H9 (cell line): Measurements from ENCODE around the gene IL31RA. TPM values are rescaled to one million over a fixed set of nuclear protein-coding genes. Genes with fewer than 3 reads are reported as not detected.

Experiments used
- DNase-seq: peaks from one replicate; pipeline ENCODE4 v3.0.0-alpha.2; 2017
- H2AFZ ChIP-seq: one replicate; pipeline ENCODE4 v1.6.1; 2013; ENCODE audit warnings: mild to moderate bottlenecking, low read length, control low read depth, moderate library complexity
- H2AK5ac ChIP-seq: 2 replicates; pipeline ENCODE4 v1.6.1; 2013; ENCODE audit warnings: low read length, control low read depth, mixed read lengths; ENCODE audit not compliant: insufficient read length
- H2BK120ac ChIP-seq: one replicate; pipeline ENCODE4 v1.6.1; 2013; ENCODE audit warnings: low read depth, mild to moderate bottlenecking, low read length, control low read depth, inconsistent platforms; ENCODE audit not compliant: poor library complexity, severe bottlenecking
- H2BK12ac ChIP-seq: 2 replicates; pipeline ENCODE4 v1.6.1; 2013; ENCODE audit warnings: low read length, control low read depth, mixed read lengths, low read depth; ENCODE audit not compliant: insufficient read length
- H2BK15ac ChIP-seq: 2 replicates; pipeline ENCODE4 v1.6.1; 2013; ENCODE audit warnings: low read depth, low read length, control low read depth
- H2BK20ac ChIP-seq: one replicate; pipeline ENCODE4 v1.6.1; 2013; ENCODE audit warnings: low read depth, mild to moderate bottlenecking, low read length, control low read depth, inconsistent platforms; ENCODE audit not compliant: poor library complexity, severe bottlenecking
- H2BK5ac ChIP-seq: 2 replicates; pipeline ENCODE4 v1.6.1; 2013; ENCODE audit warnings: low read length, control low read depth, mixed read lengths; ENCODE audit not compliant: insufficient read length
- H3K14ac ChIP-seq: 2 replicates; pipeline ENCODE4 v1.6.1; 2013; ENCODE audit warnings: low read length, control low read depth; ENCODE audit not compliant: insufficient read depth
- H3K18ac ChIP-seq: 2 replicates; pipeline ENCODE4 v1.6.1; 2013; ENCODE audit warnings: low read depth, mild to moderate bottlenecking, mixed read lengths, low read length, control low read depth; ENCODE audit not compliant: insufficient read length
- H3K23ac ChIP-seq: 2 replicates; pipeline ENCODE4 v1.6.1; 2013; ENCODE audit warnings: low read length, control low read depth, mixed read lengths, low read depth; ENCODE audit not compliant: insufficient read length
- H3K23me2 ChIP-seq: 2 replicates; pipeline ENCODE4 v1.6.1; 2013; ENCODE audit warnings: low read depth, mild to moderate bottlenecking, mixed read lengths, low read length, control low read depth; ENCODE audit not compliant: insufficient read length, poor library complexity, severe bottlenecking
- H3K27ac ChIP-seq: 2 replicates; pipeline ENCODE4 v1.5.1; 2013; ENCODE audit warnings: low read length, control low read depth, mixed read lengths, low read depth; ENCODE audit not compliant: insufficient read length
- H3K27me3 ChIP-seq: 2 replicates; pipeline ENCODE4 v1.6.1; 2013; ENCODE audit warnings: low read length, control low read depth, inconsistent platforms; ENCODE audit not compliant: insufficient read depth
- H3K4ac ChIP-seq: 2 replicates; pipeline ENCODE4 v1.6.1; 2013; ENCODE audit warnings: low read depth, mild to moderate bottlenecking, control low read depth, inconsistent platforms, low read length, moderate library complexity
- H3K4me1 ChIP-seq: 2 replicates; pipeline ENCODE4 v1.6.1; 2013; ENCODE audit warnings: low read length, control low read depth, inconsistent platforms; ENCODE audit not compliant: insufficient read depth
- H3K4me2 ChIP-seq: 2 replicates; pipeline ENCODE4 v1.6.1; 2013; ENCODE audit warnings: low read length, control low read depth, mixed read lengths; ENCODE audit not compliant: insufficient read length, insufficient read depth
- H3K56ac ChIP-seq: 2 replicates; pipeline ENCODE4 v1.6.1; 2013; ENCODE audit warnings: low read depth, mild to moderate bottlenecking, mixed read lengths, low read length, control low read depth; ENCODE audit not compliant: insufficient read length
- H3K79me1 ChIP-seq: 2 replicates; pipeline ENCODE4 v1.6.1; 2013; ENCODE audit warnings: low read depth, mild to moderate bottlenecking, moderate library complexity, low read length, control low read depth, inconsistent platforms; ENCODE audit not compliant: insufficient read depth, poor library complexity, severe bottlenecking
- H3K79me2 ChIP-seq: 2 replicates; pipeline ENCODE4 v1.6.1; 2013; ENCODE audit warnings: low read length, control low read depth, inconsistent platforms; ENCODE audit not compliant: insufficient read depth
- H3K9ac ChIP-seq: 2 replicates; pipeline ENCODE4 v1.6.1; 2013; ENCODE audit warnings: low read length, control low read depth, mixed read lengths; ENCODE audit not compliant: insufficient read length; ENCODE audit errors: extremely low read depth
- H3K9me3 ChIP-seq: one replicate; pipeline ENCODE4 v1.6.1; 2013; ENCODE audit warnings: low read depth, low read length, inconsistent platforms; ENCODE audit not compliant: control insufficient read depth
- H3T11ph ChIP-seq: one replicate; pipeline ENCODE4 v1.6.1; 2013; ENCODE audit warnings: mild to moderate bottlenecking, low read length, control low read depth, inconsistent platforms
- H4K20me1 ChIP-seq: one replicate; pipeline ENCODE4 v1.6.1; 2013; ENCODE audit not compliant: control insufficient read depth, insufficient read length, insufficient read depth
- H4K5ac ChIP-seq: 2 replicates; pipeline ENCODE4 v1.6.1; 2013; ENCODE audit warnings: low read depth, mild to moderate bottlenecking, mixed read lengths, low read length, control low read depth; ENCODE audit not compliant: insufficient read length
- H4K8ac ChIP-seq: replicated peaks from 2 replicates; pipeline ENCODE4 v1.6.1; 2013; ENCODE audit warnings: low read length, control low read depth, mixed read lengths, low read depth; ENCODE audit not compliant: insufficient read length
- H4K91ac ChIP-seq: 2 replicates; pipeline ENCODE4 v1.6.1; 2013; ENCODE audit warnings: low read depth, mild to moderate bottlenecking, moderate library complexity, mixed read lengths, low read length, control low read depth; ENCODE audit not compliant: insufficient read length
- H3K27ac Mint-ChIP-seq, 3 experiments: 2 replicates in 2 of 3; 3 replicates in 1 of 3; pipeline ENCODE4 v1.8.0; 2020 to 2021; ENCODE audit warnings: mixed read lengths in 3 of 3, mild to moderate bottlenecking in 1 of 3, moderate library complexity in 1 of 3
- H3K27me3 Mint-ChIP-seq: 2 replicates; pipeline ENCODE4 v1.8.0; 2021; ENCODE audit warnings: low read depth, mild to moderate bottlenecking, moderate library complexity, mixed read lengths
- H3K36me3 Mint-ChIP-seq, 3 experiments: 2 replicates in 2 of 3; 3 replicates in 1 of 3; pipeline ENCODE4 v1.8.0; 2020 to 2021; ENCODE audit warnings: low read depth in 3 of 3, mixed read lengths in 3 of 3; ENCODE audit not compliant: insufficient read depth in 1 of 3
- H3K4me1 Mint-ChIP-seq, 2 experiments: 2 replicates each; pipeline ENCODE4 v1.8.0; 2020; ENCODE audit warnings: mixed read lengths in 2 of 2
- H3K4me3 Mint-ChIP-seq, 2 experiments: 2 replicates in 1 of 2; 3 replicates in 1 of 2; pipeline ENCODE4 v1.8.0; 2020 to 2021; ENCODE audit warnings: mild to moderate bottlenecking in 2 of 2, mixed read lengths in 2 of 2, moderate library complexity in 1 of 2
- H3K9me3 Mint-ChIP-seq, 2 experiments: 2 replicates in 1 of 2; 3 replicates in 1 of 2; pipeline ENCODE4 v1.8.0; 2020; ENCODE audit warnings: mild to moderate bottlenecking in 2 of 2, mixed read lengths in 2 of 2, moderate library complexity in 1 of 2
- CTCF ChIP-seq: fragments of 200-600 bp; sonication (generic); conservative IDR thresholded peaks from 3 replicates; pipeline ENCODE4 v1.8.0; 2021; ENCODE audit warnings: antibody characterized with exemption, mild to moderate bottlenecking
- WGBS: extraction: QIAGEN DNeasy Blood & Tissue Kit; methylation state at CpG from one replicate; pipeline ENCODE4 v1.1.7; 2013; ENCODE audit warnings: missing lambda C conversion rate, low lambda C conversion rate, mixed read lengths; ENCODE audit not compliant: insufficient read length; ENCODE audit errors: extremely low coverage; 5-methylcytosine and 5-hydroxymethylcytosine counted together
- total RNA-seq: library from RNA; stranded (reverse); gene quantifications from 2 replicates; pipeline ENCODE4 v1.2.1, GENCODE V29; 2021

The IL31RA gene
- total RNA-seq, 1 experiment from 2014 or later, result 0.11 TPM

- Mint-ChIP-seq H3K4me3 (no peak overlapping the region), H3K36me3 (no peaks in the 10 kb centered on the region), H3K4me1 (peaks cover 11 to 13% of the 10 kb centered on the region in 2 experiments; a peak in 3 of 4 replicates), H3K27me3 (no peaks in the 10 kb centered on the region), H3K9me3 (no peaks in the 10 kb centered on the region), H3K27ac (no peak overlapping the region)
- no peak overlapping the region for H3K56ac ChIP-seq
- no peak overlapping the region for H3T11ph ChIP-seq
- H2BK120ac ChIP-seq, result no peak overlapping the region
- no peak overlapping the region for H2BK15ac ChIP-seq
- H2BK20ac ChIP-seq, result no peak overlapping the region
- H2AK5ac ChIP-seq, result no peak overlapping the region
- H3K9ac ChIP-seq, result no peak overlapping the region
- H3K23me2 ChIP-seq, result no peaks in the 10 kb centered on the region
- H3K18ac ChIP-seq, result no peak overlapping the region
- H3K27me3 ChIP-seq, result no peaks in the 10 kb centered on the region
- no peak overlapping the region for H4K8ac ChIP-seq
- H4K91ac ChIP-seq, result no peak overlapping the region
- no peaks in the 10 kb centered on the region for H3K79me1 ChIP-seq
- H3K79me2 ChIP-seq, result no peaks in the 10 kb centered on the region
- no peaks in the 10 kb centered on the region for H3K9me3 ChIP-seq
- WGBS, result no CpG with 5 or more reads among the region's 3 CpGs
- H2BK12ac ChIP-seq, result no peak overlapping the region
- H3K14ac ChIP-seq, result no peak overlapping the region
- H2BK5ac ChIP-seq, result no peak overlapping the region
- H3K27ac ChIP-seq, result no peak overlapping the region
- no peaks in the 10 kb centered on the region for H4K20me1 ChIP-seq
- TF ChIP-seq CTCF, result no peak
- no peak overlapping the region for H2AFZ ChIP-seq
- H4K5ac ChIP-seq, result no peak overlapping the region
- H3K4me2 ChIP-seq, result no peak overlapping the region
- H3K4me1 ChIP-seq, result no peaks in the 10 kb centered on the region
- H3K23ac ChIP-seq, result no peak overlapping the region
- no peak overlapping the region for H3K4ac ChIP-seq
- no peak for DNase-seq
These were observed 74.0 kb downstream of the IL31RA start for GRCh38 chr5:55925181-55925580.
